HepG2 (cell line): ENCODE data around the gene NOC4L. TPM values are rescaled to one million over a fixed set of nuclear protein-coding genes. Genes with fewer than 3 reads are reported as not detected.

Experiments
- ATAC-seq: fragments of 200-7000 bp; cut with Tn5 transposase; 3 replicates; pipeline ENCODE4 v1.9.1; 2020; ENCODE audit warnings: mild to moderate bottlenecking, moderate library complexity
- BruUV-seq: library from RNA; stranded (reverse); fragments of 400-500 nt; replicated peaks from 2 replicates; lab custom pipeline; 2021; lab: Mats Ljungman, UMichigan
- CTCF ChIA-PET: fragments of 300-600 bp; formaldehyde crosslinking; extraction: SDS; loops from one replicate; lab custom pipeline; 2021; ENCODE audit warnings: low total read pairs, inconsistent platforms, low intra/inter-chr PET ratio; lab: Yijun Ruan, JAX
- POLR2A ChIA-PET: fragments of 350-600 bp; sonication (Branson Sonifier 250); formaldehyde crosslinking; loops from one replicate; lab custom pipeline; 2020; ENCODE audit warnings: antibody characterized with exemption, inconsistent platforms; lab: Yijun Ruan, JAX
- DNase-seq: peaks from one replicate; pipeline ENCODE4 v3.0.0-alpha.2; 2015; ENCODE audit warnings: low spot score
- FAIRE-seq: peaks from 3 replicates; lab custom pipeline; 2011; peaks lifted over from hg19 to GRCh38; lab: Jason Lieb, UNC
- H2AFZ ChIP-seq: one replicate; pipeline ENCODE4 v1.6.1; 2011; ENCODE audit warnings: low read length, inconsistent platforms
- H3K27ac ChIP-seq: fragments of 300-600 bp; 3 replicates; pipeline ENCODE4 v1.8.0; 2011; ENCODE audit warnings: mixed run types, mild to moderate bottlenecking, mixed read lengths, low read length, inconsistent platforms; ENCODE audit not compliant: insufficient read depth; ENCODE audit errors: extremely low read length
- H3K27me3 ChIP-seq, 2 experiments: fragments of 200-600 bp in 1 of 2; 2 replicates in 1 of 2; 3 replicates in 1 of 2; pipeline versions ENCODE4 v1.6.0 to v1.8.0; 2011; ENCODE audit warnings: low read length in 2 of 2, mild to moderate bottlenecking in 2 of 2, moderate library complexity in 2 of 2, inconsistent platforms in 1 of 2; ENCODE audit not compliant: insufficient read depth in 2 of 2, control insufficient read depth in 1 of 2
- H3K36me3 ChIP-seq, 2 experiments: fragments of 200-600 bp in 1 of 2; replicated peaks in 1 of 2; 2 replicates in 1 of 2; 3 replicates in 1 of 2; pipeline versions ENCODE4 v1.5.1 to v1.8.0; 2011; ENCODE audit warnings: low read length in 2 of 2, inconsistent platforms in 1 of 2; ENCODE audit not compliant: insufficient read depth in 2 of 2, control insufficient read depth in 1 of 2
- H3K4me1 ChIP-seq: 2 replicates; pipeline ENCODE4 v1.5.1; 2012; ENCODE audit warnings: low read length, inconsistent platforms; ENCODE audit not compliant: insufficient read depth
- H3K4me2 ChIP-seq: 2 replicates; pipeline ENCODE4 v1.6.0; 2011; ENCODE audit warnings: low read depth, low read length, inconsistent platforms
- H3K4me3 ChIP-seq, 3 experiments: fragments of 200-600 bp in 1 of 3; sonication (generic), shearing (Covaris generic) in 1 of 3; replicated peaks in 1 of 3; 2 replicates each; pipeline ENCODE4 v1.5.1; 2011 to 2016; ENCODE audit warnings: low read length in 3 of 3, inconsistent platforms in 2 of 3, low read depth in 2 of 3, mild to moderate bottlenecking in 2 of 3, control low read depth in 1 of 3, mixed read lengths in 1 of 3; ENCODE audit not compliant: insufficient read depth in 1 of 3
- H3K79me2 ChIP-seq: one replicate; pipeline ENCODE4 v1.6.1; 2011; ENCODE audit warnings: low read length, inconsistent platforms; ENCODE audit not compliant: insufficient read depth
- H3K9ac ChIP-seq: 2 replicates; pipeline ENCODE4 v1.6.0; 2011; ENCODE audit warnings: mild to moderate bottlenecking, low read depth, low read length, inconsistent platforms; ENCODE audit not compliant: insufficient read depth
- H3K9me3 ChIP-seq: 2 replicates; pipeline ENCODE4 v1.5.1; 2012; ENCODE audit warnings: mild to moderate bottlenecking, low read length
- H4K20me1 ChIP-seq: 2 replicates; pipeline ENCODE4 v1.6.0; 2011; ENCODE audit warnings: inconsistent platforms, mild to moderate bottlenecking, low read length, moderate library complexity; ENCODE audit not compliant: insufficient read depth
- AGO1 ChIP-seq: fragments of 200-400 bp; formaldehyde crosslinking; IDR thresholded peaks from 2 replicates; pipeline ENCODE4 v1.6.1; 2017; ENCODE audit warnings: mild to moderate bottlenecking, low read depth, low read length, moderate library complexity; ENCODE audit not compliant: poor library complexity, severe bottlenecking
- ATF7-NPFF ChIP-seq: sonication (generic); formaldehyde crosslinking; IDR thresholded peaks from 2 replicates; pipeline ENCODE4 v1.8.1; 2023; ENCODE audit warnings: mild to moderate bottlenecking, low read depth, missing genetic modification reagents, moderate library complexity
- FOXP4 ChIP-seq: sonication (generic); formaldehyde crosslinking; IDR thresholded peaks from 2 replicates; pipeline ENCODE4 v1.4.0; 2020; ENCODE audit warnings: missing genetic modification reagents
- MAX ChIP-seq: IDR thresholded peaks from 2 replicates; pipeline ENCODE4 v1.6.1; 2012; ENCODE audit warnings: inconsistent platforms
- MLLT10 ChIP-seq: sonication (generic); formaldehyde crosslinking; IDR thresholded peaks from 2 replicates; pipeline ENCODE4 v1.4.0; 2020; ENCODE audit warnings: missing genetic modification reagents
- RBFOX2 ChIP-seq: fragments of 200-400 bp; formaldehyde crosslinking; IDR thresholded peaks from 2 replicates; pipeline ENCODE4 v1.6.1; 2017; ENCODE audit warnings: low read depth, mild to moderate bottlenecking, low read length
- YEATS4 ChIP-seq: sonication (generic); formaldehyde crosslinking; IDR thresholded peaks from 2 replicates; pipeline ENCODE4 v1.4.0; 2020; ENCODE audit warnings: missing genetic modification reagents, borderline replicate concordance
- ZNF367 ChIP-seq: sonication (generic); formaldehyde crosslinking; IDR thresholded peaks from 2 replicates; pipeline ENCODE4 v1.4.0; 2020; ENCODE audit warnings: missing genetic modification reagents, borderline replicate concordance
- ZNF558 ChIP-seq: sonication (generic); formaldehyde crosslinking; IDR thresholded peaks from 2 replicates; pipeline ENCODE4 v1.9.0; 2022; ENCODE audit warnings: mild to moderate bottlenecking, missing genetic modification reagents, borderline replicate concordance
- ZNF644 ChIP-seq: IDR thresholded peaks from 2 replicates; pipeline ENCODE4 v1.6.1; 2016; ENCODE audit warnings: low read depth
- WGBS: methylation state at CpG from one replicate; pipeline ENCODE4 v1.1.6; 2017; ENCODE audit warnings: low lambda C conversion rate; 5-methylcytosine and 5-hydroxymethylcytosine counted together
- in situ Hi-C: cut with HindIII; loops from 2 replicates; pipeline ENCODE4 v1.10.0; 2017; ENCODE audit warnings: low pct_unique_long_range_greater_than_20kb; ENCODE audit not compliant: extremely low pct_ligation_motif_present
- intact Hi-C: fragments of 100-400 bp; cut with micrococcal nuclease; formaldehyde crosslinking; loops from one replicate; pipeline ENCODE4 v1.10.0; 2022; ENCODE audit not compliant: unreplicated experiment
- polyA plus RNA-seq, 8 experiments: library from polyadenylated mRNA; depleted of rRNA in 3 of 8; stranded (reverse) in 7 of 8; unstranded in 1 of 8; fragments of >200 nt; fragmentation: Illumina TruSeq in 4 of 8; extraction: Trizol in 4 of 8; gene quantifications; 2 replicates each; pipeline versions ENCODE4 v1.2.1 to v1.2.3, GENCODE V29; 2011 to 2016; ENCODE audit warnings: low read depth in 4 of 8, missing spikeins in 1 of 8, mixed read lengths in 1 of 8; ENCODE audit not compliant: insufficient read depth in 1 of 8
- total RNA-seq, 5 experiments: library from RNA; depleted of rRNA; stranded (reverse); fragments of >200 nt; fragmentation: Illumina TruSeq; extraction: Trizol; gene quantifications; 2 replicates each; pipeline ENCODE4 v1.2.3, GENCODE V29; 2016; ENCODE audit warnings: low read depth in 1 of 5

NOC4L gene
- total and polyA plus RNA-seq, 2 of the 13 experiments (the other 11 are each of a cell fraction or from before 2014, with no cell fraction given): 4.3 to 14.6 TPM

- BruUV-seq: no TSS peak
- Histone ChIP-seq H3K9me3 (no peaks in the 10 kb centered on the region), H3K27me3 (no peaks in the 10 kb centered on the region; a peak in 1 of 5 replicates), H3K9ac (no peak overlapping the region), H3K27ac (no peak overlapping the region), H3K79me2 (peaks cover 23% of the 10 kb centered on the region), H3K4me3 (no peak overlapping the region; a peak in 1 of 6 replicates), H3K4me1 (peaks cover 17% of the 10 kb centered on the region), H3K4me2 (no peak overlapping the region), H3K36me3 (peaks cover 26 to 34% of the 10 kb centered on the region in 2 experiments), H2AFZ (no peak overlapping the region), H4K20me1 (no peaks in the 10 kb centered on the region)
- ATAC-seq (no peak), FAIRE-seq (no peak), DNase-seq (no peak)
- 97% methylated on average over 17 of the region's 38 CpGs for WGBS
- POLR2A ChIA-PET: no interaction called here
- in situ Hi-C loops (no loop called here), intact Hi-C loops (no loop called here)
- CTCF ChIA-PET: no interaction called here
- no peak for TF ChIP-seq ZNF644 (CRISPR knock-in tag)
- TF ChIP-seq MAX: no peak
- peak; percentile 30 for TF ChIP-seq AGO1
- TF ChIP-seq RBFOX2: 0 out of 2 replicates have a peak, but pooled peaks have one; percentile 32
These were observed 3.1 kb upstream of the NOC4L start for GRCh38 chr12:132140918-132141841.

GRCh38 chr12:132141976-132142678 is 2.1 kb upstream of the NOC4L start:
- FAIRE-seq: no peak
- H3K79me2 ChIP-seq: peaks cover 26% of the 10 kb centered on the region

More at GRCh38 chr12:132141976-132142678, 2.1 kb upstream of the NOC4L start:
- ChIA-PET POLR2A (no interaction called here), CTCF (no interaction called here)
- no peaks in the 10 kb centered on the region for H4K20me1 ChIP-seq
- no peak for TF ChIP-seq ZNF558
- TF ChIP-seq AGO1: peak; percentile 56
- no peak for TF ChIP-seq ATF7-NPFF
- no peak for TF ChIP-seq FOXP4
- TF ChIP-seq MLLT10 (CRISPR knock-in tag): no peak
- no peak for TF ChIP-seq ZNF367 (CRISPR knock-in tag)
- no peak for TF ChIP-seq YEATS4 (CRISPR knock-in tag)
- peak overlapping the region in 2 of 3 experiments; percentile 85 to 99; a peak in 3 of 6 replicates for H3K4me3 ChIP-seq
- DNase-seq (no peak), ATAC-seq (no peak)
- H3K36me3 ChIP-seq: peaks cover 26 to 35% of the 10 kb centered on the region in 2 experiments
- H3K9me3 ChIP-seq: no peaks in the 10 kb centered on the region
- peaks cover 17% of the 10 kb centered on the region for H3K4me1 ChIP-seq
- H2AFZ ChIP-seq: no peak overlapping the region
- BruUV-seq: no TSS peak
- 0 out of 2 replicates have a peak overlapping the region, but pooled peaks have one; percentile 80 for H3K9ac ChIP-seq
- intact Hi-C loops: no loop called here
- peak overlapping the region; percentile 94; the same call in 1 of the 2 replicates for H3K4me2 ChIP-seq
- WGBS: 97% methylated on average over 15 of the region's 22 CpGs
- in situ Hi-C loops: no loop called here
- no peak overlapping the region for H3K27ac ChIP-seq
- H3K27me3 ChIP-seq: no peaks in the 10 kb centered on the region; a peak in 1 of 5 replicates
